Neural cell (in vitro differentiated cells): ENCODE data around the gene KRT83. TPM values are rescaled to one million over a fixed set of nuclear protein-coding genes. Genes with fewer than 3 reads are reported as not detected.

ENCODE experiments used
- H2AFZ ChIP-seq: fragments of 200-600, 300-800 bp; sonication (generic), shearing (Covaris generic); 2 replicates; pipeline ENCODE4 v1.6.0; 2014; ENCODE audit warnings: low read depth, mild to moderate bottlenecking, antibody characterized with exemption, low read length, moderate library complexity
- H3F3A ChIP-seq: fragments of 200-600 bp; shearing (Covaris generic); 2 replicates; pipeline ENCODE4 v1.6.1; 2016; ENCODE audit warnings: mild to moderate bottlenecking, moderate library complexity, mixed read lengths, antibody characterized with exemption, low read length; ENCODE audit not compliant: insufficient read depth, poor library complexity, severe bottlenecking
- H3K27ac ChIP-seq: fragments of 200-600, 300-800 bp; sonication (generic), shearing (Covaris generic); 2 replicates; pipeline ENCODE4 v1.5.1; 2014; ENCODE audit warnings: mild to moderate bottlenecking, low read length, moderate library complexity
- H3K27me3 ChIP-seq: fragments of 300-800, 200-600 bp; sonication (generic), shearing (Covaris generic); 2 replicates; pipeline ENCODE4 v1.6.0; 2014; ENCODE audit warnings: mild to moderate bottlenecking, low read depth, low read length, moderate library complexity; ENCODE audit not compliant: insufficient read depth
- H3K36me3 ChIP-seq: fragments of 300-800, 200-600 bp; sonication (generic), shearing (Covaris generic); 2 replicates; pipeline ENCODE4 v1.5.1; 2014; ENCODE audit warnings: mild to moderate bottlenecking, antibody characterized with exemption, low read length, moderate library complexity; ENCODE audit not compliant: insufficient read depth
- H3K4me2 ChIP-seq: fragments of 300-800, 200-600 bp; sonication (generic), shearing (Covaris generic); 2 replicates; pipeline ENCODE4 v1.6.0; 2014; ENCODE audit warnings: mild to moderate bottlenecking, low read length
- H3K4me3 ChIP-seq: fragments of 300-800, 200-600 bp; sonication (generic), shearing (Covaris generic); 2 replicates; pipeline ENCODE4 v1.5.1; 2014; ENCODE audit warnings: mild to moderate bottlenecking, low read length, moderate library complexity
- H3K79me2 ChIP-seq: fragments of 200-600 bp; shearing (Covaris generic); replicated peaks from 2 replicates; pipeline ENCODE4 v1.6.0; 2014; ENCODE audit warnings: mild to moderate bottlenecking, low read length, moderate library complexity; ENCODE audit not compliant: insufficient read depth
- H3K9ac ChIP-seq: fragments of 300-800, 200-600 bp; sonication (generic), shearing (Covaris generic); 2 replicates; pipeline ENCODE4 v1.6.1; 2016; ENCODE audit warnings: mild to moderate bottlenecking, low read length, mixed read lengths
- H3K9me2 ChIP-seq: fragments of 200-600 bp; shearing (Covaris generic); 2 replicates; pipeline ENCODE4 v1.6.1; 2016; ENCODE audit warnings: mild to moderate bottlenecking, low read length, mixed read lengths; ENCODE audit not compliant: insufficient read depth
- H3K9me3 ChIP-seq: fragments of 200-600, 300-800 bp; sonication (generic), shearing (Covaris generic); 2 replicates; pipeline ENCODE4 v1.6.1; 2016; ENCODE audit warnings: mild to moderate bottlenecking, mixed run types, low read length, moderate library complexity, mixed read lengths
- H4K20me1 ChIP-seq: fragments of 200-600 bp; shearing (Covaris generic); 2 replicates; pipeline ENCODE4 v1.6.1; 2016; ENCODE audit warnings: mild to moderate bottlenecking, mixed run types; ENCODE audit not compliant: insufficient read depth
- CTCF ChIP-seq: fragments of 450-650 bp; IDR thresholded peaks from 2 replicates; pipeline ENCODE4 v1.5.1; 2014; ENCODE audit warnings: antibody characterized with exemption, mild to moderate bottlenecking, moderate library complexity; ENCODE audit not compliant: poor library complexity, severe bottlenecking
- EP300 ChIP-seq: fragments of 450-650 bp; conservative IDR thresholded peaks from 2 replicates; pipeline ENCODE4 v1.6.1; 2014; ENCODE audit warnings: antibody characterized with exemption, mild to moderate bottlenecking, moderate library complexity; ENCODE audit not compliant: poor library complexity, severe bottlenecking
- EZH2 ChIP-seq: fragments of 200-600, 300-800 bp; shearing (Covaris generic), sonication (generic); IDR thresholded peaks from 2 replicates; pipeline ENCODE4 v1.6.1; 2014; ENCODE audit warnings: antibody characterized with exemption, low read length, borderline replicate concordance, mild to moderate bottlenecking; ENCODE audit not compliant: insufficient read depth, poor library complexity, severe bottlenecking
- MXI1 ChIP-seq: fragments of 450-650 bp; conservative IDR thresholded peaks from 2 replicates; pipeline ENCODE4 v1.6.1; 2014; ENCODE audit warnings: antibody characterized with exemption, mild to moderate bottlenecking; ENCODE audit not compliant: poor library complexity, severe bottlenecking
- POLR2AphosphoS5 ChIP-seq: IDR thresholded peaks from 2 replicates; pipeline ENCODE4 v1.6.1; 2012
- RAD21 ChIP-seq: fragments of 450-650 bp; conservative IDR thresholded peaks from 2 replicates; pipeline ENCODE4 v1.6.1; 2014; ENCODE audit warnings: antibody characterized with exemption, mild to moderate bottlenecking, moderate library complexity
- REST ChIP-seq: IDR thresholded peaks from 2 replicates; pipeline ENCODE4 v1.6.1; 2012; ENCODE audit warnings: borderline replicate concordance
- SMC3 ChIP-seq: fragments of 450-650 bp; conservative IDR thresholded peaks from 2 replicates; pipeline ENCODE4 v1.6.1; 2014; ENCODE audit warnings: antibody characterized with exemption, mild to moderate bottlenecking, moderate library complexity; ENCODE audit not compliant: poor library complexity
- TAF1 ChIP-seq: IDR thresholded peaks from 2 replicates; pipeline ENCODE4 v1.6.1; 2012; ENCODE audit warnings: low read depth
- polyA plus RNA-seq: library from polyadenylated mRNA; depleted of rRNA; stranded (reverse); fragments of >200 nt; gene quantifications from 2 replicates; pipeline ENCODE4 v1.2.3, GENCODE V29; 2014

KRT83 gene
- polyA plus RNA-seq, 1 donor from 2014 or later = not detected

- Histone ChIP-seq H3K27ac (no peak overlapping the region), H3K4me2 (no peak overlapping the region), H2AFZ (no peak overlapping the region), H3K27me3 (no peaks in the 10 kb centered on the region), H4K20me1 (no peaks in the 10 kb centered on the region), H3K79me2 (no peaks in the 10 kb centered on the region), H3K36me3 (no peaks in the 10 kb centered on the region), H3K4me3 (no peak overlapping the region), H3K9me2 (no peaks in the 10 kb centered on the region), H3F3A (no peaks in the 10 kb centered on the region), H3K9ac (no peak overlapping the region), H3K9me3 (no peaks in the 10 kb centered on the region)
- TF ChIP-seq TAF1 = no peak
- TF ChIP-seq EP300 = no peak
- TF ChIP-seq SMC3 = no peak
- no peak for TF ChIP-seq POLR2AphosphoS5
- no peak for TF ChIP-seq REST
- no peak for TF ChIP-seq MXI1
Observed at GRCh38 chr12:52280319-52280795, 40.8 kb downstream of the KRT83 start.

GRCh38 chr12:52279422-52280318 lies 41.5 kb downstream of the KRT83 start:
- Histone ChIP-seq H4K20me1 (no peaks in the 10 kb centered on the region), H3K36me3 (no peaks in the 10 kb centered on the region), H3K4me2 (no peak overlapping the region), H3K9me2 (no peaks in the 10 kb centered on the region), H3K9me3 (no peaks in the 10 kb centered on the region), H3K27ac (no peak overlapping the region), H3K27me3 (no peaks in the 10 kb centered on the region), H3F3A (no peaks in the 10 kb centered on the region), H2AFZ (no peak overlapping the region), H3K79me2 (no peaks in the 10 kb centered on the region), H3K9ac (no peak overlapping the region), H3K4me3 (no peak overlapping the region)
- no peak for TF ChIP-seq MXI1
- TF ChIP-seq EP300 = no peak
- TF ChIP-seq TAF1 = no peak
- no peak for TF ChIP-seq POLR2AphosphoS5
- TF ChIP-seq RAD21 = no peak
- TF ChIP-seq REST = no peak
- no peak for TF ChIP-seq CTCF
- TF ChIP-seq EZH2 = no peak
